ENCODE measurements around the gene TRPV3.

GRCh38 chr17:3529817-3530741 is 27.5 kb downstream of the TRPV3 start:
- TF ChIP-seq, protein P1, sequence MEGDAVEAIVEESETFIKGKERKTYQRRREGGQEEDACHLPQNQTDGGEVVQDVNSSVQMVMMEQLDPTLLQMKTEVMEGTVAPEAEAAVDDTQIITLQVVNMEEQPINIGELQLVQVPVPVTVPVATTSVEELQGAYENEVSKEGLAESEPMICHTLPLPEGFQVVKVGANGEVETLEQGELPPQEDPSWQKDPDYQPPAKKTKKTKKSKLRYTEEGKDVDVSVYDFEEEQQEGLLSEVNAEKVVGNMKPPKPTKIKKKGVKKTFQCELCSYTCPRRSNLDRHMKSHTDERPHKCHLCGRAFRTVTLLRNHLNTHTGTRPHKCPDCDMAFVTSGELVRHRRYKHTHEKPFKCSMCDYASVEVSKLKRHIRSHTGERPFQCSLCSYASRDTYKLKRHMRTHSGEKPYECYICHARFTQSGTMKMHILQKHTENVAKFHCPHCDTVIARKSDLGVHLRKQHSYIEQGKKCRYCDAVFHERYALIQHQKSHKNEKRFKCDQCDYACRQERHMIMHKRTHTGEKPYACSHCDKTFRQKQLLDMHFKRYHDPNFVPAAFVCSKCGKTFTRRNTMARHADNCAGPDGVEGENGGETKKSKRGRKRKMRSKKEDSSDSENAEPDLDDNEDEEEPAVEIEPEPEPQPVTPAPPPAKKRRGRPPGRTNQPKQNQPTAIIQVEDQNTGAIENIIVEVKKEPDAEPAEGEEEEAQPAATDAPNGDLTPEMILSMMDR (IDR thresholded peaks at IDR 0.05 in 2 of 3, conservative IDR thresholded peaks at IDR 0.05 in 1 of 3; ENCODE audit: insufficient read depth in 2 of 3, low read depth in 1 of 3, low read length in 3 of 3), result no peak
- TF ChIP-seq ATF1 (CRISPR knock-in tag; IDR thresholded peaks at IDR 0.05) (no peak), ATF1 (tag; IDR thresholded peaks at IDR 0.05) (no peak), EP300 (IDR thresholded peaks at IDR 0.05; ENCODE audit: low read length) (no peak), ZNF324 (CRISPR knock-in tag; IDR thresholded peaks at IDR 0.05) (no peak), CREM (IDR thresholded peaks at IDR 0.05; ENCODE audit: low read depth) (no peak), BMI1 (IDR thresholded peaks at IDR 0.05; ENCODE audit: low read length) (no peak), CREB1 (IDR thresholded peaks at IDR 0.05) (no peak), CREB1 (CRISPR knock-in tag; IDR thresholded peaks at IDR 0.05) (no peak), SMAD3 (CRISPR knock-in tag; conservative IDR thresholded peaks at IDR 0.05) (no peak), ZZZ3 (IDR thresholded peaks at IDR 0.05) (no peak), TAF7 (tag; IDR thresholded peaks at IDR 0.05) (no peak)
- TF ChIP-seq, protein P2, sequence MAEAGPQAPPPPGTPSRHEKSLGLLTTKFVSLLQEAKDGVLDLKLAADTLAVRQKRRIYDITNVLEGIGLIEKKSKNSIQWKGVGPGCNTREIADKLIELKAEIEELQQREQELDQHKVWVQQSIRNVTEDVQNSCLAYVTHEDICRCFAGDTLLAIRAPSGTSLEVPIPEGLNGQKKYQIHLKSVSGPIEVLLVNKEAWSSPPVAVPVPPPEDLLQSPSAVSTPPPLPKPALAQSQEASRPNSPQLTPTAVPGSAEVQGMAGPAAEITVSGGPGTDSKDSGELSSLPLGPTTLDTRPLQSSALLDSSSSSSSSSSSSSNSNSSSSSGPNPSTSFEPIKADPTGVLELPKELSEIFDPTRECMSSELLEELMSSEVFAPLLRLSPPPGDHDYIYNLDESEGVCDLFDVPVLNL (CRISPR knock-in tag; IDR thresholded peaks at IDR 0.05; ENCODE audit: low read depth), result no peak
